ENCODE data around the gene GABRB2. TPM values are rescaled to one million over a fixed set of nuclear protein-coding genes. Genes with fewer than 3 reads are reported as not detected.

Gene GABRB2
- total RNA-seq, 1 donor from 2014 or later = not detected

GRCh38 chr5:161409471-161409870, 137.1 kb downstream of the GABRB2 start:
- Mint-ChIP-seq H3K36me3 (ENCODE audit: low read depth) (no peaks in the 10 kb centered on the region), H3K27ac (ENCODE audit: unreplicated experiment) (no peak overlapping the region), H3K4me3 (ENCODE audit: unreplicated experiment) (no peak overlapping the region), H3K4me1 (ENCODE audit: low read depth) (no peaks in the 10 kb centered on the region), H3K27me3 (ENCODE audit: low read depth) (peaks cover 14% of the 10 kb centered on the region), H3K9me3 (ENCODE audit: low read depth) (no peaks in the 10 kb centered on the region)
- DNase-seq (ENCODE audit: low spot score) = no peak
- TF ChIP-seq CTCF (IDR thresholded peaks at IDR 0.05) = no peak

GRCh38 chr5:161406880-161407279, 139.6 kb downstream of the GABRB2 start:
- Mint-ChIP-seq H3K27me3 (ENCODE audit: low read depth) (peaks cover 10% of the 10 kb centered on the region), H3K36me3 (ENCODE audit: low read depth) (no peaks in the 10 kb centered on the region), H3K4me3 (ENCODE audit: unreplicated experiment) (no peak overlapping the region), H3K4me1 (ENCODE audit: low read depth) (no peaks in the 10 kb centered on the region), H3K9me3 (ENCODE audit: low read depth) (no peaks in the 10 kb centered on the region), H3K27ac (ENCODE audit: unreplicated experiment) (no peak overlapping the region)
- no peak for TF ChIP-seq CTCF (IDR thresholded peaks at IDR 0.05)
- no peak for DNase-seq (ENCODE audit: low spot score)

- H3K4me3 Mint-ChIP-seq (ENCODE audit: unreplicated experiment) = no peak overlapping the region
- peaks cover 13% of the 10 kb centered on the region for H3K27me3 Mint-ChIP-seq (ENCODE audit: low read depth)
- H3K36me3 Mint-ChIP-seq (ENCODE audit: low read depth) = no peaks in the 10 kb centered on the region
- no peak for DNase-seq (ENCODE audit: low spot score)
- no peaks in the 10 kb centered on the region for H3K4me1 Mint-ChIP-seq (ENCODE audit: low read depth)
- TF ChIP-seq CTCF (IDR thresholded peaks at IDR 0.05) = no peak
- H3K27ac Mint-ChIP-seq (ENCODE audit: unreplicated experiment) = no peak overlapping the region
- no peaks in the 10 kb centered on the region for H3K9me3 Mint-ChIP-seq (ENCODE audit: low read depth)
Observed at GRCh38 chr5:161403996-161404395, 142.5 kb downstream of the GABRB2 start.

GRCh38 chr5:161403121-161403520, 143.4 kb downstream of the GABRB2 start:
- no peaks in the 10 kb centered on the region for H3K4me1 Mint-ChIP-seq (ENCODE audit: low read depth)
- H3K27ac Mint-ChIP-seq (ENCODE audit: unreplicated experiment) = no peak overlapping the region
- no peak overlapping the region for H3K4me3 Mint-ChIP-seq (ENCODE audit: unreplicated experiment)
- H3K27me3 Mint-ChIP-seq (ENCODE audit: low read depth) = peaks cover 9% of the 10 kb centered on the region
- no peak for DNase-seq (ENCODE audit: low spot score)
- H3K9me3 Mint-ChIP-seq (ENCODE audit: low read depth) = no peaks in the 10 kb centered on the region
- no peaks in the 10 kb centered on the region for H3K36me3 Mint-ChIP-seq (ENCODE audit: low read depth)
- TF ChIP-seq CTCF (IDR thresholded peaks at IDR 0.05) = no peak

GRCh38 chr5:161400583-161400982, 145.9 kb downstream of the GABRB2 start:
- no peaks in the 10 kb centered on the region for H3K9me3 Mint-ChIP-seq (ENCODE audit: low read depth)
- no peaks in the 10 kb centered on the region for H3K36me3 Mint-ChIP-seq (ENCODE audit: low read depth)
- no peak overlapping the region for H3K27ac Mint-ChIP-seq (ENCODE audit: unreplicated experiment)
- peaks cover 6% of the 10 kb centered on the region for H3K27me3 Mint-ChIP-seq (ENCODE audit: low read depth)
- no peak overlapping the region for H3K4me3 Mint-ChIP-seq (ENCODE audit: unreplicated experiment)
- DNase-seq (ENCODE audit: low spot score) = no peak
- no peaks in the 10 kb centered on the region for H3K4me1 Mint-ChIP-seq (ENCODE audit: low read depth)
- TF ChIP-seq CTCF (IDR thresholded peaks at IDR 0.05) = no peak

Data from chondrocyte (in vitro differentiated cells).